ENCODE data around the gene PITRM1.
"Not testable (repeated sequence)": the region's sequence is repeated elsewhere in the genome, so short reads cannot be mapped to it uniquely, and the experiment has no call there.

The PITRM1 gene

DNA sequence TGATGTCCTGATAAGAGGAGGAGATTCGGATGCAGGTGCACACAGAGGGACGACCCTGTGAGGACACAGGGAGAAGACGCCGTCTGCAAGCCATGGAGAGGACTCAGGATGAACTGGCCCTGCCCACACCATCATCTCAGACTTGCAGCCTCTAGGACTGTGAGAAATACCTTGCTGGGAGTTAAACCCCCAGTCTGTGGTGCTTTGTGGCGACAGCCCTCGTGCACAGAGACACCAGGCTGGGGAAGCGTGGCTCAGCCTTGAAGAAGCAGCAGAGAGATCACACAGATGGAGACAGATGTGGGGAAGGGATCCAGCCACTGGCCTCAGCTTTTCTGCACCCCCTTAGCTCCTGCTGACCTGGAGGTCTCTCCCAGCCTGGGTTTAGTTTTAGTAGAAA lies 26.3 kb upstream of the PITRM1 start:
- no peak for DNase-seq

DNA sequence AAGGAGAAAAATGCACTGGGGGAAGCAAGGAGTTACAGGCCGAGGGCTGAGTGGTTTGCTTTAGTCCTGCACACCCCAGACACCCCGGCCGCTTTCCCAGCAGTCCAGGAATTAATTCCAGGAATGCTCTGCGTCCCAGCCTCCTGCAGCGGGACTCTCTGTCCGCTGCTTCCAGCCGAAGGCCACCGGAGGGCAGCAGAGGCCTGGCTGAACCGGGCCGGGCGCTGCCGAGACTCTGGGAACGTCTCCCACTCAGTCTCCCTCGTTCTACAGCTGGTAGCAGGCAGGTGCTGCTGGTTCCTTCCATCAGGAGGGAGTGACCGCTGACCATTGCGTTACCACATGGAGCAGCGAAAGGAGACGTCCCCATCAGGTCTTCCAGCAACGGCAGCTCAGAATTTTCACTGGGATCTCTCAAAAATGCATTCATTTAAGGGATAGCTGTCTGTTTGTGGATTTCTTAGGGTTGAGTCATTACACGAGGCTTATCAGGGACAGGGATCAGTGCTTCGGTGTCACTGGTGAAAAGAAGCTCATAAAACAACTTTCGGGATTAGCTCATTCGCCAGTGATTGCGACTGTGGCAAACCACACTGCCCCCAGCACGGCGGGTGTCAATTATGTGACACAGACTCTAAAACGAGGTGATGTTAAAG lies 24.9 kb upstream of the PITRM1 start:
- DNase-seq, result peak; percentile 74

DNA sequence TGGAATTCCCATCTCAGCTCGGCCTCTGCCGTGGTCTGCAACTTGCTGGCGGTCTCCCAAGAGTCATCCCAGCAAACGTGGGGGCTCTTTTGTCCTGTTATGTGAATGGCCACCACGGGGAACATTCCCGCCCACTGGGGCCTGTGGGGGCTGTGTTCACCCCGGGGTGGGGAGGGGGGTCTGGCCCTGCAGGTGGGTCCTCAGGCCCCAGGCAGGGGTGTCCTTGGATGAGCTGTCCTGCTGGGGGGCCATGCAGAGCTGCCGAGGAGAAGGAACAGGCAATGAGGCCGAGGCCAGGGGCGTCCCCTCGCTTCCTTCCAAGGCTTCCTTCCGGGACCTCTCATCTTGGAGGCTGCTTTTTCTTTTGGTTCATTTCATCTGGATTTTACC lies 24.4 kb upstream of the PITRM1 start:
- no peak for DNase-seq

DNA sequence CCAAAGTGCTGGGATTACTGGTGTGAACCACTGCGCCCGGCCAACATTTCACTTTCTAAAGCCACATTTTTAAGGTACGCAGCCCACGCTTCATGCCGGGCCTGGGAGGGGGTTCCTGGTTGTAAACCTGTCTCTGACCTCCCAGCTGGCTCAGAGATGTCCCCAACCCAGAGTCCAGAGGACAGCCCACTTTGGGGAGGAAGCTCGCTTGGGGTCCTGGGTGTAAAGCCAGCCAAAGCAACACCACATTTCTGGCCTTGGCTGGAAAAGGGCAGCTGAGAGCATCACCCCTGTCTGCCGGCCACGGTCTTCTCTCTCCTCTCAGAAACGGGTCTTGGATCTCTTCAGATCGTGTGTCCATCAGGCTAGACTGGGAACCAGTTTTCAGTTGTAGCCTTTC lies 23.9 kb upstream of the PITRM1 start:
- DNase-seq, result no peak

DNA sequence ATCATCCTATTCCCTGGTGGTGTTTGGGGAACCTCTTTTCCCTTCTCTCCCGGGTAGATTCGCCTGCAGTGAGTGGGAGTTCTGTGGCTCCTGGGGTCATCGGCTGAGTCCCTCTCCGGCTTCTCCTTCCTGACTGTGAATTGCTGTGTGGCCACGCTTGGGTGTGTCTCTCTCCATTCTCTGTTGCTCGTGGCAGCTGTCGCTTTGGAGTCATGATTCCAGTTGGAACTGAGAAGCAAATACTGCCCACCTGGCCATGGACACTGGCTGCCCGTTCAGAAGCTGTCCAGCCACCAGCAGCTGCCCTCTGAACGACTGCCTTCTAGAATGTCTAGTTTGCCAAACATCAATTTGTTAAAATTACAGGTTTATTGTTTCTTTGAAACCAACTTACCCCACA lies 23.1 kb upstream of the PITRM1 start:
- DNase-seq, result peak; percentile 10

DNA sequence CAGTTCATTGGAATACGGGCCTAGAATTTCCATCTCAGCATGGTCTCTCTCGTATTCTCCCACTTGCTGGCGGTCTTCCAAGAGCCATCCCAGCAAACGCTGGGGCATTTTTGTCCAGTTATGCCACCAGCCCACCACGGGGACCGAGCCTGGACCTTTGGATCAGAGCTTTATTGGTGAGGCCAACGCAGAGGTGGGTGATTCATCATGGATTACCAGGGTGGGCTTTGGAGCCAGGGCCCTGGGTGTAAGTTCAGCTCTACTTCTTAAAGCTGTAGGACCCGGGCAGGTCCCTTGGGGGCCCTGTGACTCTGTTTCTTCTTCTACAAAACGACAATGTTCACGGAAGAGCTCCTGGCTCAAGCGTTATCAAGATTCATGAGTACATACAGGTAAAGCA lies 22.7 kb upstream of the PITRM1 start:
- DNase-seq, result no peak

DNA sequence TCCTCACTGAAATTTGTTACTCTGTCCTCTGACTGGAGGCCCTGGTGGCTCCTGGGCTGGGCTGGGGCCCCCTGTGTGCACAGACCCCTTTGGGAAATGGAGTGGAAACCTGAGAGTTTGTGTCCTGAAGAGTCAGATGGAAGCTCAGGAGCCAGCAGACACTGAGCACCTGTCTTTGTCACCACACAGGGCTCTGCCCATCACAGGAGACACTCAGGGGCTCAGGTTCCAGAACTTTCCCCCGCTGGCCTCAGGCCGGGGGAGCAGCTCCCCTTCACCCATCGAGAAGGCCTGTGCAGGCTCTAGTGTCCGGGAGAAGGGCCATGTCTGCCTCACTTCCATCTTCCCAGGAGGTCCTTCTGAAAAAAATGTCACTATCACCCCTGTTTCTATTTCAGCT lies 22.3 kb upstream of the PITRM1 start:
- no peak for DNase-seq

DNA sequence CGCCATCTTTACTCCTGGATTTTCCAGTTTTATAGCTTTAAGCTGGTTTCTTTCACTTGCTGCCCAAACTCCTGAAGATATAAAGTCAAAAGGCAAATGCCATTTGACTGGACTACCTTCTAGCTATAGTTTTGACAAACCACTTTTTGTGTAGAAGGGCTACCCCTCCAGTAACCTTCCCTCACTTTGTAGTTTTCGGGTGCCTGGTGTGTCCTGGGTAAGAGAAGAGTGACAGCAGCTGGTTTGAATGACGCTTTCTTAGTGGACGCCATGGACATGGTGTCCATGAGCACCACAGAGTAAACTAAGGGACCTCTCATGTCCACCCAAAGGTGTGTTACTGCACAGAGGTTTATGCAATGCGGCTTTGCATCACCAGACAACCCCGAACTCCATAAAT lies 21.2 kb upstream of the PITRM1 start:
- no peak for DNase-seq

DNA sequence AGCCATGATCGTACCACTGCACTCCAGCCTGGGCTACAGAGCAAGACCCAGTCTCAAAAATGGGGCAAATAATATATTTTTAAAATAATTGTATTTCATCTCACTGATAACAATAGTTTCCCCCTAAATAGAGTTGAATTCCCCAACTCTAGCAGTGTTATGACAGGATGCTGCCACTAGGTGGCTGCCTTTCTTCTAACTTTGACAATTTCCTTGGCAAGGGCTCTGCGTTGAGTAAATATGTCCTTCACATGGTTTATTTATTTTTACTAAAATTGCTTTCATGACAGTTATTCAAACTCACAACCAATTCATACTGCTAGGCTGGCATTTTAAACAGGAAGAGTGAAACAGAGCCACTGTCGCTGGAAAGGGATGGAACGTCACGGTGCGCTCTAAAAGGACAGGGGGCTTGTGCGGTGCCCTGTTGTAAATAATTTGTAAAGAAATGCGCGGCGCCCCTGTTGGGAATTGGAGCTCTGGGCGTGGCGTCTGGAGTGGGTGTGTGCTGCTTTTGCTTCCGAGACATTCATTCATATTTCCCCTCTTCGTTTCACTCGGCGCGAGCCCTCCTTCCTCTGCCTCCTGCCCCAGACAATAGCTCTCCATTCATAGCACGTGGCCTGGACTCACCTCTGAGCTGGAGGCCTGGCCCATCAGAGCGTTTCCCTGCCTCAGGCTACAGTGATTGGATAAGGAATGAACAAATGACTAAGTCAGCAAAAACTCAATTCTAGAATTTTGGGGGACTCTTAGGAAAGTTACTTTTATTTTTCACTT lies 20.5 kb upstream of the PITRM1 start:
- DNase-seq, result peak; percentile 79

DNA sequence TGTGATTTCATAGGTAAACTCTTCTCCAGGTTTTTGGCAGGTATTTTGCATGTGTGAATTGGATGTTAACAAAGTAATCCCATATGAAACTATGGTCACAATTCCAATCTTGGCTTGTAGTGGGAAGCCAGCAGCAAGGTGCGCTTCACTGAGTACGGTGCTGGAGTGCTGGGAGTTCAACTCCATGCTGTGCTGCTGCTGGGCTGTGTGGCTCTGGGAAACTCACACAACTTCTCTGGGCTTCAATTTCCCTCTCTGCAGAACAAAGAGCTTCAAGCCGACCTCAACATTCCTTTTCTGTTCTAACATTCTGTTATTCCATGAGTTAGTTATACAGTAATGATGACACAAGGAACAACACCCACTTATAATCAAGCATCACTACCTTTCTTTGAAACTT lies 18.2 kb upstream of the PITRM1 start:
- DNase-seq, result no peak

DNA sequence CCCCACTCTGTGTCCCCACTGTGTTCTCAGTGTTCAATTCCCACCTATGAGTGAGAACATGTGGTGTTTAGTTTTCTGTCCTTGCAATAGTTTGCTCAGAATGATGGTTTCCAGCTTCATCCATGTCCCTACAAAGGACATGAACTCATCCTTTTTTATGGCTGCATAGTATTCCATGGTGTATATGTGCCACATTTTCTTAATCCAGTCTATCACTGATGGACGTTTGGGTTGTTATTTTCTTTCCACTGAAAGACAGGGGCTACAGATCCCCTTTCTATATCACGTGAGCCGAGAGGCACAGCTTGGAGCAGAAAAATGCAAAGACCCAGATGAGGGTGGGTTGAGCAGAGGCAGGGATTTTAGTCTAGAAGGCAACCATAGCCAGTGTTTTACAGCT lies 14.6 kb upstream of the PITRM1 start:
- DNase-seq, result not testable (repeated sequence)

DNA sequence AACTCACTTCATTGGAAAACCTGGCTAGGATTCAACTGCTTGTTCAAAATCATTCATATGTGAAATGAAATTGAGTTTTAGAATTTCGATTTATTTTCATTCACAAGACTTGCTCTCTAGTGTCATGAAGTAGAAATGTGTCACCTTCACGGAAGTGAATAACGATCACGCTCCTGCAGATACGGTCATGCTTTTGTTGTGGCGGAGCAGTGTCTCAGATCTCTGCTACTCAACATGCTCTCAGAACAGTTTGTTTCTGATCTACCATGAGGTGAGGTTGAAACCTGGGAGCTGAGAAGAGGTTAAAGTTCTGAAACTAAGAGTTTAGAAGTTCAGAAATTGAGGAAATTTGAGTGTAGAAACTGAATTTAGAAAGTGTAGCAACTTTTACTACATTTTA lies 13.8 kb upstream of the PITRM1 start:
- DNase-seq, result no peak

DNA sequence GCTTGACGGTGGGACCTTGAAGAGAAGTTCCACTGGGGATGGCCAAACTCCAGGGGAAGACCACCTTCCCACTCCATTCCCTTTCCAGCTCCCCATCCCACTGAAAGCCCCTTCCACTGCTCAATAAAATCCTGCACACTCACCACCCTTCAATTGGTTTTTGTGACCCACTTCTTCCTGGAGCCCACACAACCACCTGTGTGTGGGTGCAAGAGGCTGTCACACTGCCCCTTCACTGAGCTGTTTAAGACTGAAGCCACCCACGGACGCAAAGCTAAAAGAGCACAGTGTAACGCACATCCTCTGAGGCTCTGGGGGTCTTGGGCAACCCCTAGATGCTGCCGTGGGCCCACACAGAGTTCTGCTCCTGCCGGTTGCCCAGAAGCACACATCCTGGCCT lies 12.8 kb upstream of the PITRM1 start:
- DNase-seq, result no peak

DNA sequence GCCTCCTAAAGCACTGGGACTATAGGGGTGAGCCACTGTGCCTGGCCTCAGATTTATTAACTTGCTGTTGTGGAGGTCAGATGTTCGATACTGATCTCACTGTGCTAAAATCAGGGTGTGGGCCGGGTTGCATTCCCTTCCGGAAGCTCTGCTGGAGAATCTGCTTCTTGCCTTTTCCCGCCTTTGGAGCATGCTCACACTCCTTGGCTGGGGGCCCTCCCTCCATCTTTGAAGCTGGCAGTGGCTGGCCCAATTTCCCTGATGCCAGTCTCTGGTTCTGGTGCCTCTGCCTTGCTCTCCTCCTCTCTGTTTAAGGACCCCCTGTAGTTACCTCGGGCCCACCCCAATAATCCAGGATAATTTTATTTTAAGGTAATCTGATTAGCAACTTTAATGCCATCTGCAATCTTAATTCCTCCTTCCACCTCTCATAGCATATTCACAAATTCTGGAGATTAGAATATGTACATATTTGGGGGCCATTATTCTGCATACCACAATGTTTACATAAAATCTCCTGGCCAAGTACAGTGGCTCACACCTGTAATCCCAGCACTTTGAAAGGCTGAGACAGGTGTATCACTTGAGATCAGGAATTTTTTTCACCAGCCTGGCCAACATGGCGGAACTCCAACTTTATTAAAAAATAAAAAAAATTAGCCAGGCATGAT lies 7.9 kb upstream of the PITRM1 start:
- DNase-seq, result no peak

DNA sequence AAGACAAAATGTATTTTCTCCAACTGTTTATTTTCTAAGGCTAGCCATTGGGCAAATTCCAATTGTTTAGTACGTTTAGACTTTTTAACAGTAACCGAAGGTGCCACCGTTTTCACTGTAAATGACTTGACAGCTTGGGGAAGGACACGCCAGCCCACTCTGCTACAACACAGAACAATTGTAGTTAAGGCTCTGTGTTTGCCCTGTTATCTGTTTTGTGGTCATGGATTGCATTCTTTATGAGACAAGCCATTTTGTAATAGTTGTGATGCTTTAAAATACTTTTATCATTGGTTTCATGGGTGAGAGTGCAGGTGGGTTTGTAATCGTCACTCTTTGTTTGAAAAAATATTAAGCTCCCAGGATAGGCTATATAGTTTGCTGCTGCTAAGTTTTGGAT lies 6.6 kb upstream of the PITRM1 start:
- no peak for DNase-seq

DNA sequence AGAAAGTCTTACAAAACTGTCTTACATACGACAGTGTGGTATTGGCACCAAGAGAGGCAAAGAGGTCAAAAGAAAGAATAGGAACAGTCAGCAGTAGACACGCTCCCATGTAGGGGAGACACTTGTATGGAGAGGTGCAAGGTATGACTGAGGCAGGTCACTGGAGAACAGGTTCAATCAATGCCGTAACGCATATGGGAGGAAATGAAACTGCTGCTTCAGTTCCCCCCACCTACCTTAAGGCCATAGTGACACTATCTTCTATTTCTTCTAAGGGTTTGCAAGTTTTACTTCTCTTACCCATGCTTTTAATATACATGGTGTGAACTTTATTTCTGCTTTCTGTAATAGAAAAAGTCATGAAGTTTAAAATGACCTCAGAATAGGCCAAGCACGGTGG lies 5.5 kb upstream of the PITRM1 start:
- no peak for DNase-seq

DNA sequence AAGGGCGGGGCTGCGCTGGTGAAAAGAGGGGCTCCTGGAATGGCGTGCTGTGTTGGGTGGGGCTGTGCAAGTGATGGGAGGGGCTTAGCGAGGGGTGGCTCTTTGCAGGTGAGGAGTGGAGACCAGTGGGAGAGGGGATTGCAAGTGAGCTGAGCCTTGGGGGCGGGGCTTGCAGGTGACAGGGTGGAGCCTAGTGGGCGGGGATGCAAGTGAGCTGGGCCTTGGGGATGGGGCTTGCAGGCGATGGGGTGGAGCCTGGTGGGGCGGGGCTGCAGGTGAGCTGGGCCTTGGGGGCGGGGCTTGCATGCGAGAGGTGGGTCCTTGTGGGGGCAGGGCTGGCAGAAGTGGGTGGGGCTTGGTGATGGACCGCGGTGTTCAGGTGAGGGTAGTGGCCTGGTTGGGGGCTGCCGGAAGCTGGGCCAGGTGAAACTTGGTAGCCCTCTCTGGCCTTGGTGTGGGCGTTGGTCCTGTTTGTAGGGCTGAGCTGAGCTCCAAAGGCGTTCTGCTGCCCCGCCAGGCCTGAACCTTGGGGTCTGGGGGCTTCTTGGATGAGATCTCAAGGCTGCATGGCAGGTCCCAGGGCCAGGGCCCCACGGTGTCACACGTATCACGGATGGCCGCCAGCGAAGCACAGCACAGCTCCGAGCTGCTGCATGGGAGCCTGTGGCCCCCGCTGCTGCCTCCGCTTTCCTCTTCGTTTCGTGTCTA lies 743 bp upstream of the PITRM1 start:
- DNase-seq, result peak; percentile 97

DNA sequence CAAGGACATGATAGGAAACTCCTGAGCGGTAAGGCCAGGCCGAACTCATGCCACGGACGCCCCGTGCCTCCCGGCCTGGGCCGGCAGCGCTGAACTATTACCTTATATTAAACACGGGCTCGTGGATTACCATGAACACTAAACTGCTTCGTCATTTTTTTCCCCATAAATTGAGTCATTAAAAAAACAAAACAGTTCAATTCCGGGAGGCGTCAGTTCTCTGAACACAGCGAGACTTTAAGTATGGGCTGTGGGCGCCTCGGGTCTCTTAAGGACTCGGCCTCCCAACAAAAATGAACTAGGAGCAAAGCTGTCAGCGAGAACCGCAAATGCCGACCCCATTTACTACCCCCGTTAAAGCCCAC lies 519 bp downstream of the PITRM1 start:
- no peak for DNase-seq

DNA sequence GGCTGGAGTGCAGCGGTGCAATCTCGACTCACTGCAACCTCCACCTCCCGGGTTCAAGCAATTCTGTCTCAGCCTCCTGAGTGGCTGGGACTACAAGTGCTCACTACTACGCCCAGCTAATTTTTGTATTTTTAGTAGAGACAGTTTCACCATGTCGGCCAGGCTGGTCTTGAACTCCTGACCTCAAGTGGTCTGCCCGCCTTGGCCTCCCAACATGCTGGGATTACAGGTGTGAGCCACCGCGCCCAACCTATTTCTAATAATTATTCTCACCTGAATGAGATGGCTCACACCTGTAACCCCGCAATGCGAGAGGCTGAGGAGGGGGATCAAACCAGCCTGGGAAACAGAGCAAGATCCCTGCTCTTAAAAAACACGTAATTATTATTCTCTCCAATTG lies 1.1 kb downstream of the PITRM1 start:
- not testable (repeated sequence) for DNase-seq

DNA sequence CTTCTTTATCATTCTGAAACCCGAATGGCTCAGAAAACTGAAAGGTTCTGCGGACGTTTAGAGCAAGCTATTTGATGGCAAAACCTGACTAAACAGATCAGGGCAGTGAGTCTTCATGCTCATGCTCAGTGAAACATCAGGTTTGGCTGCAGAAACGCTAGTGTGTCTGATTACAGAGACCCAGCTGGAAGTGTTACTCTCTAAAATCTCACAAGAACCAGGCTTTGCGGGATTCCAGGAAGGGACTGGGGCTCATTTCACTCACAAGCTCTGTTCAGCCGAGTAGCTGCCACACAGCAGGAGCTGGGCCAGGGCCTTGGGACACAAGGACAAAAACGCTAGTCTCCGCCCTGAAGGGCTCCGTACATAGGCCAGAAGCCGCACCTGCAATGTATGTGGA lies 2.9 kb downstream of the PITRM1 start:
- peak; percentile 7 for DNase-seq

DNA sequence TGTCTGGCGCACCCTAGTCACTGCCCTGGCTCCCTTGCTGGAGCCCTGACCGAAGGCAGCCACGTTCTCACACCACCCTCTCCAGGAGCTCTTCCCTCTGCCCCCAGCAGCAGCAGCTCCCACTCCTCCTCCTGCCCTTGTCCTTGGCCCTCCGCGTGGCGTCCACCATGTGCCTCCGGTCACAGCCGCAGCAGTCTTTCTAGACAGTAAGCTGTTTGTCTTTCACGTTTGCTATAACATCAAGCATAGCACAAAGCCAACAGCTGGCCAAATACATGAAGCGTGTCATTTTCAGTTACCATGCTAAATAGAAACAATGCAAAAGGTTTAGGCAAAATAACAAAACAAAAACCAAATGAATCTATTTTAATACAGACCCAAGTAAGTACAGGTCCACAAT lies 3.3 kb downstream of the PITRM1 start:
- peak; percentile 5 for DNase-seq

DNA sequence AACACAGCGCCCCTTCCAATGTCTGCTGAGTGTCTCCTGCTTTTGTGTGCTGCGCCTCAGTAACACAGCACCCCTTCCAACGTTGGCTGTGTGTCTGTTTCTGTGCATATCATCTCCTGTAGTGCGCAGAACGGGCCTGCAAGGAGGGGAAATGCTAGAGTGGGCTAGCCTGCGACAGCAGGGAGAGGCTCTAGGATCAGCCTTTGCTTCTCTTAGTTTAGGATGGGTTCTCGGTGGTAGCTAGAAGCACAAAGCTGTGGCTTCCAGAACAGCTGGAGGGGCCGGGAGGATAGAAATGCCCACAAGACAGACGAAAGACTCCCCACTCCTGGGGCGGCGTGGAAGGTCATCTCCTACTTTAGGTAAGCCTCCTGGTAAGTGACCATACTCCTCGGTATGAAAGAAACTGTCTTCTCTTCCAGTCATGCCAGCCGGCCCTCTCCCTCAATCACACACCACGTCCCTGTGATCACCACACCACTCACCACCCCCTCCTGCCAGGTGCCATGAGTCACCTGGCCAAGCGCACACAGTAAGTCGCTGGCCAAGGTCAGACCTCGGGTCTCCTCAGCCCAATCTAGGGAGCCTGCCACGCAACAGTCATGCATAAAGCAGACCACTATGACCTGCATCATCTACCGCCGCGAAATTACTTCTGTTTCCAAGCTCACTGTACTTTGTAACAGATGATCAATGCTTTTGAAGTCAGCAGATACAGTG lies 4.8 kb downstream of the PITRM1 start:
- DNase-seq, result no peak
